Measurements from ENCODE around the gene LINC01488. TPM values are rescaled to one million over a fixed set of nuclear protein-coding genes. Genes with fewer than 3 reads are reported as not detected.

LINC01488 gene
- total RNA-seq, 1 experiment from 2014 or later, result not detected

DNA sequence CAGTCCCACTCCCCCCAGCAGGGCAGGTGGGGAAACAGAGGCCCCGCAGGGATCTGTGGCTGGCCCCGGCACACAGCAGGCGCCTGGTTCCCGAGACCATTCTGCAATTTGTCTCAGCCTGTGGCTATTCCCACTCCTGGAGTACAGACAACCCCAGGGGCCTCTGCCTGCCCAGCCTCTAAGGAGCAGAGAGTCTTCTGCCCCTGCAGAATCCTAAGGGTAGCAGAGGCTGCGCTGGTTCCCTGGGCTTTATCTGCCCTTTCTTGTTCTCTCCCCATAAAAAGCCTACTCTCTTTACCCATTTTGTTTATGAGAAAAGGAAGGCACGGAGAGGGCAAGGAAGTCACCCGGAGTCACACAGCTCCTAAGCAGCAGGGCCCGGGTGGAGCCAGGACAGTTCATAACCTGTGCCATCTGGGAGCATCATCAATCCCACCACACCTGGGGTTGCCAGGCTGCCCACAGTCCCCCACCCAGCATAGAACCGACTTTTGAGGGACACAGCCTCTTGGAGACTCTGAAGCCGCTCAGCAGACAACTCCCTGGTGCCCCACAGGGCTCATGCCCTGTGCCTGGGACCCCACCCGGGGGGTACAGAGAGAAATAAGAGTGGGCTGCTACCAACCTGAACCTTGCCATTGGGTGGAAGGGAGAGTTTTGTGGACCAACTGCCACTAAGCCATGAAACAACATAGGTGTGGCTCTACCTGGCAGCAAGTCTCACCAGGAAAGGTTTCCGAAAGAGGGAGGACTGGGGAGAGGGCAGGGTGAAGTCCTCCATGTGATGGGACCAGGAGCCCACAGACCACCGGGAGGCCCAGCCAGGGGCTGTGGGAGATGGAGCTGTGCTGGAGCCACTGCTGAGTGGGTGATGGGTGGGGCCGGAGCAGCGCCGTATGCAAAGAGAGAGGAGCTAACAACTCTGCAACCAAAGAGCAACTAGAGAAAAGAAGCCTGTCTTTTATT is 17.2 kb upstream of the LINC01488 start:
- ChIA-PET CTCF (no interaction called here), POLR2A (no interaction called here), RAD21 (ENCODE audit: low non-redundant PET in 1 of 2, low total read pairs in 2 of 2, uncharacterized antibody in 2 of 2, unreplicated experiment in 2 of 2) (no interaction called here)
- Histone ChIP-seq H3K4me1 (ENCODE audit: control insufficient read depth in 1 of 2, insufficient read depth in 2 of 2, low read length in 2 of 2) (peaks cover 0 to 6% of the 10 kb centered on the region in 2 experiments; a peak in 1 of 4 replicates), H4K20me1 (ENCODE audit: insufficient read depth) (no peaks in the 10 kb centered on the region), H3K27ac (ENCODE audit: low read depth, low read length) (no peak overlapping the region), H3K4me3 (replicated peaks in 1 of 2; ENCODE audit: low read depth in 1 of 2, low read length in 2 of 2) (no peak overlapping the region), H3K36me3 (ENCODE audit: control insufficient read depth in 1 of 2, insufficient read depth in 2 of 2, low read length in 2 of 2) (no peaks in the 10 kb centered on the region), H3K9me3 (ENCODE audit: control insufficient read depth in 1 of 2, insufficient read depth in 1 of 2, low read depth in 1 of 2, low read length in 2 of 2) (peaks cover 0 to 23% of the 10 kb centered on the region in 2 experiments; a peak in 2 of 4 replicates), H3K27me3 (ENCODE audit: insufficient read depth, low read length) (no peaks in the 10 kb centered on the region), H3K79me2 (ENCODE audit: insufficient read depth, low read length) (no peaks in the 10 kb centered on the region), H2AFZ (ENCODE audit: low read depth, low read length, poor library complexity, severe bottlenecking) (no peak overlapping the region), H3K4me2 (ENCODE audit: low read length) (no peak overlapping the region), H3K9ac (ENCODE audit: low read length) (no peak overlapping the region), H3K9me2 (ENCODE audit: insufficient read depth) (no peaks in the 10 kb centered on the region)
- intact Hi-C loops (cut with micrococcal nuclease), result no loop called here
- no TSS peak for BruUV-seq (replicated peaks)
- TF ChIP-seq, protein P1, sequence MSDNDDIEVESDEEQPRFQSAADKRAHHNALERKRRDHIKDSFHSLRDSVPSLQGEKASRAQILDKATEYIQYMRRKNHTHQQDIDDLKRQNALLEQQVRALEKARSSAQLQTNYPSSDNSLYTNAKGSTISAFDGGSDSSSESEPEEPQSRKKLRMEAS (IDR thresholded peaks at IDR 0.05), result no peak
- TF ChIP-seq EGR1 (IDR thresholded peaks at IDR 0.05; ENCODE audit: low read depth) (no peak), RAD21 (IDR thresholded peaks at IDR 0.05; ENCODE audit: low read depth) (no peak), SP1 (IDR thresholded peaks at IDR 0.05; ENCODE audit: low read depth) (no peak), ZNF274 (IDR thresholded peaks at IDR 0.05; ENCODE audit: low read depth, low read length) (no peak), FOSL1 (IDR thresholded peaks at IDR 0.05; ENCODE audit: low read depth) (no peak), JUND (IDR thresholded peaks at IDR 0.05) (no peak)
- TF ChIP-seq, protein P2, sequence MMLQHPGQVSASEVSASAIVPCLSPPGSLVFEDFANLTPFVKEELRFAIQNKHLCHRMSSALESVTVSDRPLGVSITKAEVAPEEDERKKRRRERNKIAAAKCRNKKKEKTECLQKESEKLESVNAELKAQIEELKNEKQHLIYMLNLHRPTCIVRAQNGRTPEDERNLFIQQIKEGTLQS (IDR thresholded peaks at IDR 0.05), result no peak
- DNase-seq (ENCODE audit: low read depth, low spot score) (no peak), ATAC-seq (no peak)
